HEK293 (cell line): ENCODE results near the gene COL5A1.

Source experiments
- REST ChIP-seq: fragments of 450-650 bp; formaldehyde crosslinking; IDR thresholded peaks from 2 replicates; pipeline ENCODE4 v1.5.1; 2016; ENCODE audit warnings: missing biosample characterization, missing genetic modification characterization
- ZNF16 ChIP-seq: fragments of 450-650 bp; formaldehyde crosslinking; IDR thresholded peaks from 2 replicates; pipeline ENCODE4 v1.5.1; 2016; ENCODE audit warnings: low read depth, missing biosample characterization, missing genetic modification characterization
- ZNF610 ChIP-seq: fragments of 450-650 bp; formaldehyde crosslinking; IDR thresholded peaks from 2 replicates; pipeline ENCODE4 v1.5.1; 2016; ENCODE audit warnings: missing biosample characterization, missing genetic modification characterization, borderline replicate concordance
- TF ChIP-seq, protein P1 (sequence below): fragments of 450-650 bp; formaldehyde crosslinking; IDR thresholded peaks from 2 replicates; pipeline ENCODE4 v1.5.1; 2016; ENCODE audit warnings: missing biosample characterization, missing genetic modification characterization
- TF ChIP-seq, protein P2 (sequence below): fragments of 450-650 bp; formaldehyde crosslinking; IDR thresholded peaks from 2 replicates; pipeline ENCODE4 v1.5.1; 2016; ENCODE audit warnings: missing biosample characterization, missing genetic modification characterization

DNA sequence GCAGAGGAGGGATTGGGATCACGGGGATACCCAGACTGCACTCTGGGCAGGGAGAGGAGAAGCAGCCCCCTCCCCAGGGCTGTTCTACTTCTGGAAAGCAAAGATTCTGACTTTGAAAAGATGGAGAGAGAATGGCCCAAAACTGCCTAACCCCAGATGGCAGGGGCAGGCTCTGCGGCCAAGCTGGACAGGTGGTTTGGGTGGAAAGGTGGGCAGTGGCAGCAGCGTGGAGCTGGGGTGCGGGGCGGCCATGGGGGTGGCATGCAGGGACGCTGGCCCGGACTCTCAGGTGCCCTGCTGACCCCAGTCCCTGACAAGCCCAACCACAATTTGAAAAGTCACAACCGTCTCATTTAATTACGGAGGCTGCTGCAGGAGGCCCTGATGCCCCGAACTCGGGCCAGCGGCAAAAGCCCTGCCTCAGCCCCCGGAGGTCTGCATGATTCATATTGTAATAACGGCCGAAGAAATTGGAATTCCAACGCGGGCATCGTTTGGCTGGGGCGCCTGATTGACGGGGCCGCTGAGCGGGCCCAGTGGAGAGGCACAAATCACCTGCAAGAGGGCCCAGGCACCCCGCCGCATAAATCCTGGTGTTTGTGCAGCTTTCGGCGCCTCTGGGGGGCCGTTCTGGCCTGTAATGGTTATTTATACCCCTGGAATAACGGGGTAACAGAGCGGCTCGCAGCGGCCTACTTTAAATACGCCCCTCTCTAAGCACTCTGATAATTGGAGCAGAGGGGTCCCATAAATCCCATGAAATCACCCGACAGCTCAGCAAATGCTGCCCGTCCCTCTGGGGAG, 197.2 kb downstream of the COL5A1 start:
- TF ChIP-seq, protein P1, sequence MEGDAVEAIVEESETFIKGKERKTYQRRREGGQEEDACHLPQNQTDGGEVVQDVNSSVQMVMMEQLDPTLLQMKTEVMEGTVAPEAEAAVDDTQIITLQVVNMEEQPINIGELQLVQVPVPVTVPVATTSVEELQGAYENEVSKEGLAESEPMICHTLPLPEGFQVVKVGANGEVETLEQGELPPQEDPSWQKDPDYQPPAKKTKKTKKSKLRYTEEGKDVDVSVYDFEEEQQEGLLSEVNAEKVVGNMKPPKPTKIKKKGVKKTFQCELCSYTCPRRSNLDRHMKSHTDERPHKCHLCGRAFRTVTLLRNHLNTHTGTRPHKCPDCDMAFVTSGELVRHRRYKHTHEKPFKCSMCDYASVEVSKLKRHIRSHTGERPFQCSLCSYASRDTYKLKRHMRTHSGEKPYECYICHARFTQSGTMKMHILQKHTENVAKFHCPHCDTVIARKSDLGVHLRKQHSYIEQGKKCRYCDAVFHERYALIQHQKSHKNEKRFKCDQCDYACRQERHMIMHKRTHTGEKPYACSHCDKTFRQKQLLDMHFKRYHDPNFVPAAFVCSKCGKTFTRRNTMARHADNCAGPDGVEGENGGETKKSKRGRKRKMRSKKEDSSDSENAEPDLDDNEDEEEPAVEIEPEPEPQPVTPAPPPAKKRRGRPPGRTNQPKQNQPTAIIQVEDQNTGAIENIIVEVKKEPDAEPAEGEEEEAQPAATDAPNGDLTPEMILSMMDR (tag by site-specific recombination), result no peak
- no peak for TF ChIP-seq REST (tag by site-specific recombination)
- no peak for TF ChIP-seq ZNF16
- TF ChIP-seq ZNF610 (tag by site-specific recombination), result no peak
- TF ChIP-seq, protein P2, sequence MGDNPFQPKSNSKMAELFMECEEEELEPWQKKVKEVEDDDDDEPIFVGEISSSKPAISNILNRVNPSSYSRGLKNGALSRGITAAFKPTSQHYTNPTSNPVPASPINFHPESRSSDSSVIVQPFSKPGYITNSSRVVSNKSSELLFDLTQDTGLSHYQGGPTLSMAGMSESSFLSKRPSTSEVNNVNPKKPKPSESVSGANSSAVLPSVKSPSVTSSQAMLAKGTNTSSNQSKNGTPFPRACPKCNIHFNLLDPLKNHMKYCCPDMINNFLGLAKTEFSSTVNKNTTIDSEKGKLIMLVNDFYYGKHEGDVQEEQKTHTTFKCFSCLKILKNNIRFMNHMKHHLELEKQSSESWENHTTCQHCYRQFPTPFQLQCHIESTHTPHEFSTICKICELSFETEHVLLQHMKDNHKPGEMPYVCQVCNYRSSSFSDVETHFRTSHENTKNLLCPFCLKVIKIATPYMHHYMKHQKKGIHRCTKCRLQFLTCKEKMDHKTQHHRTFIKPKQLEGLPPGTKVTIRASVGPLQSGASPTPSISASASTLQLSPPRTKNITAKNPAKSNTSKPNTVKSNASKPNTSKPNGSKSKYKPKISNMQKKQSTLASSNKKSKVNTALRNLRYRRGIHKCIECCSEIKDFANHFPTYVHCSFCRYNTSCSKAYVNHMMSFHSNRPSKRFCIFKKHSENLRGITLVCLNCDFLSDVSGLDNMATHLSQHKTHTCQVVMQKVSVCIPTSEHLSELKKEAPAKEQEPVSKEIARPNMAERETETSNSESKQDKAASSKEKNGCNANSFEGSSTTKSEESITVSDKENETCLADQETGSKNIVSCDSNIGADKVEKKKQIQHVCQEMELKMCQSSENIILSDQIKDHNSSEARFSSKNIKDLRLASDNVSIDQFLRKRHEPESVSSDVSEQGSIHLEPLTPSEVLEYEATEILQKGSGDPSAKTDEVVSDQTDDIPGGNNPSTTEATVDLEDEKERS (tag by site-specific recombination), result no peak
